ENCODE results near the gene DGCR8. TPM values are rescaled to one million over a fixed set of nuclear protein-coding genes. Genes with fewer than 3 reads are reported as not detected.

The DGCR8 gene
- total RNA-seq, 1 donor from 2014 or later: 29.1 TPM

DNA sequence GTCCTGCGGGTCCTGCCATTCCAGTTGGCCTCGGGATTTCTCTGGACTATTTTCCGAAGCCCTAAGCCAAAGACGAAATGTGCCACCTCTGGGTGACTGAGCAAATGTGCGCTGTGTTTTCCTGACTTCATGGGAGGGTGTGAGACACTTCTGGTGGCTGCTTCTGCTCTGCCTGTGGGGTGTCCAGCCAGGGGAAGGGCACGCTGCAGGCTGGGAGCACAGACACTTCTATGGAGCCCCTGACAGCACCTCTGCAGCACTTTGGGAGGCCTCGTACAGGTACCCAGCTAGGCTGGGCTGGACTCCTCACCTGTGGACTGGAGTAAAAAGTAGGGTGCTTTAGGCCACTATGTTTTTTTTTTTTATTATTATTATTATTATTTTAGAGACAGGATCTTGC is 41.5 kb upstream of the DGCR8 start:
- Histone ChIP-seq H3K9ac (no peak overlapping the region), H3K4me2 (no peak overlapping the region), H3K79me2 (ENCODE audit: low read depth) (no peaks in the 10 kb centered on the region), H3K4me3 (no peak overlapping the region), H3K36me3 (no peaks in the 10 kb centered on the region), H3F3A (ENCODE audit: low read depth) (no peaks in the 10 kb centered on the region), H4K20me1 (ENCODE audit: low read depth) (no peaks in the 10 kb centered on the region), H3K4me1 (no peaks in the 10 kb centered on the region), H3K27me3 (no peaks in the 10 kb centered on the region), H3K27ac (no peak overlapping the region), H2AFZ (replicated peaks) (no peak overlapping the region), H3K9me3 (ENCODE audit: low read depth) (no peaks in the 10 kb centered on the region)
- H3K4me1 Mint-ChIP-seq: peaks cover 11% of the 10 kb centered on the region
- no peaks in the 10 kb centered on the region for H3K36me3 Mint-ChIP-seq
- H3K4me3 Mint-ChIP-seq: no peak overlapping the region
- TF ChIP-seq EZH2 (IDR thresholded peaks at IDR 0.05) (no peak), EZH2phosphoT487 (IDR thresholded peaks at IDR 0.05) (no peak)
- TF ChIP-seq, protein P1, sequence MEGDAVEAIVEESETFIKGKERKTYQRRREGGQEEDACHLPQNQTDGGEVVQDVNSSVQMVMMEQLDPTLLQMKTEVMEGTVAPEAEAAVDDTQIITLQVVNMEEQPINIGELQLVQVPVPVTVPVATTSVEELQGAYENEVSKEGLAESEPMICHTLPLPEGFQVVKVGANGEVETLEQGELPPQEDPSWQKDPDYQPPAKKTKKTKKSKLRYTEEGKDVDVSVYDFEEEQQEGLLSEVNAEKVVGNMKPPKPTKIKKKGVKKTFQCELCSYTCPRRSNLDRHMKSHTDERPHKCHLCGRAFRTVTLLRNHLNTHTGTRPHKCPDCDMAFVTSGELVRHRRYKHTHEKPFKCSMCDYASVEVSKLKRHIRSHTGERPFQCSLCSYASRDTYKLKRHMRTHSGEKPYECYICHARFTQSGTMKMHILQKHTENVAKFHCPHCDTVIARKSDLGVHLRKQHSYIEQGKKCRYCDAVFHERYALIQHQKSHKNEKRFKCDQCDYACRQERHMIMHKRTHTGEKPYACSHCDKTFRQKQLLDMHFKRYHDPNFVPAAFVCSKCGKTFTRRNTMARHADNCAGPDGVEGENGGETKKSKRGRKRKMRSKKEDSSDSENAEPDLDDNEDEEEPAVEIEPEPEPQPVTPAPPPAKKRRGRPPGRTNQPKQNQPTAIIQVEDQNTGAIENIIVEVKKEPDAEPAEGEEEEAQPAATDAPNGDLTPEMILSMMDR (IDR thresholded peaks at IDR 0.05): no peak
- H3K9me3 Mint-ChIP-seq: no peaks in the 10 kb centered on the region
- peaks cover 6% of the 10 kb centered on the region for H3K27me3 Mint-ChIP-seq (ENCODE audit: insufficient read depth, low read depth)
- H3K27ac Mint-ChIP-seq: no peak overlapping the region
- no peak for DNase-seq (ENCODE audit: low spot score)

DNA sequence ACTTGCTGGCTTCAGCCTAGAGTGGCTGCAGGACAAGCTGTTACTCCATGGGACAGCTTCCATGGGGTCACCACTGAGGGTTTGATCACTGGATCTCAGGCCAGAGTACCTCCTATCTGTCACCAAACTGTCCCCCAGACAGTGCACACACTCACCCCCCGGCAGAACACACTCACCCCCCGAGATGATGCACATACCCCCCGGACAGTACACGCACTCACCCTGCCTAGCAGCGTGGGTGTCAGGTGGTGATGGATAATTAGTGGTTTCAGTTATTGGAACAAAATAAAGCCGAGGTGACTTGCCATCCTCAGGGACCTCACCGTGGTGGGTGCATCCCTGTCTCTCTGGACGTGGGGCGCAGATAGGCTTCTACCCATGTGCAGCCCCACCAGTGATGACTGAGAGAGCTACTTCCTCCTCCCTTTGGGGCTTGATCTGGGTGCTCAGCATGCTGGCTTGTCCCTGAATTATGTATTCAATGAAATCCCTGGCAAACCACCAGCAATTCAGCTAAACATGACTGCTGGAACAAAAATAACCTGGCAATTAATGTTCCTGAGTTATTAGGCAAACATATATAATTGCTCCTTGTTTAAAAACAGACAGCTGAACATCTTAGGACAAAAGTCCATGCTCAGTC is 40.2 kb upstream of the DGCR8 start:
- H3K36me3 ChIP-seq: no peaks in the 10 kb centered on the region
- no peak overlapping the region for H3K9ac ChIP-seq
- H2AFZ ChIP-seq (replicated peaks): no peak overlapping the region
- H3K27me3 ChIP-seq: no peaks in the 10 kb centered on the region
- peaks cover 2% of the 10 kb centered on the region for H3K36me3 Mint-ChIP-seq
- no peaks in the 10 kb centered on the region for H4K20me1 ChIP-seq (ENCODE audit: low read depth)
- no peak for DNase-seq (ENCODE audit: low spot score)
- peaks cover 5% of the 10 kb centered on the region for H3K27me3 Mint-ChIP-seq (ENCODE audit: insufficient read depth, low read depth)
- no peak overlapping the region for H3K4me3 ChIP-seq
- H3K9me3 Mint-ChIP-seq: no peaks in the 10 kb centered on the region
- H3K4me1 Mint-ChIP-seq: peaks cover 11% of the 10 kb centered on the region
- H3K4me3 Mint-ChIP-seq: no peak overlapping the region
- no peaks in the 10 kb centered on the region for H3F3A ChIP-seq (ENCODE audit: low read depth)
- H3K4me2 ChIP-seq: no peak overlapping the region
- H3K27ac ChIP-seq: no peak overlapping the region
- TF ChIP-seq, protein P1 (IDR thresholded peaks at IDR 0.05): no peak
- TF ChIP-seq EZH2phosphoT487 (IDR thresholded peaks at IDR 0.05): no peak
- TF ChIP-seq EZH2 (IDR thresholded peaks at IDR 0.05): no peak
- H3K79me2 ChIP-seq (ENCODE audit: low read depth): no peaks in the 10 kb centered on the region
- H3K27ac Mint-ChIP-seq: no peak overlapping the region
- H3K4me1 ChIP-seq: no peaks in the 10 kb centered on the region
- H3K9me3 ChIP-seq (ENCODE audit: low read depth): no peaks in the 10 kb centered on the region

DNA sequence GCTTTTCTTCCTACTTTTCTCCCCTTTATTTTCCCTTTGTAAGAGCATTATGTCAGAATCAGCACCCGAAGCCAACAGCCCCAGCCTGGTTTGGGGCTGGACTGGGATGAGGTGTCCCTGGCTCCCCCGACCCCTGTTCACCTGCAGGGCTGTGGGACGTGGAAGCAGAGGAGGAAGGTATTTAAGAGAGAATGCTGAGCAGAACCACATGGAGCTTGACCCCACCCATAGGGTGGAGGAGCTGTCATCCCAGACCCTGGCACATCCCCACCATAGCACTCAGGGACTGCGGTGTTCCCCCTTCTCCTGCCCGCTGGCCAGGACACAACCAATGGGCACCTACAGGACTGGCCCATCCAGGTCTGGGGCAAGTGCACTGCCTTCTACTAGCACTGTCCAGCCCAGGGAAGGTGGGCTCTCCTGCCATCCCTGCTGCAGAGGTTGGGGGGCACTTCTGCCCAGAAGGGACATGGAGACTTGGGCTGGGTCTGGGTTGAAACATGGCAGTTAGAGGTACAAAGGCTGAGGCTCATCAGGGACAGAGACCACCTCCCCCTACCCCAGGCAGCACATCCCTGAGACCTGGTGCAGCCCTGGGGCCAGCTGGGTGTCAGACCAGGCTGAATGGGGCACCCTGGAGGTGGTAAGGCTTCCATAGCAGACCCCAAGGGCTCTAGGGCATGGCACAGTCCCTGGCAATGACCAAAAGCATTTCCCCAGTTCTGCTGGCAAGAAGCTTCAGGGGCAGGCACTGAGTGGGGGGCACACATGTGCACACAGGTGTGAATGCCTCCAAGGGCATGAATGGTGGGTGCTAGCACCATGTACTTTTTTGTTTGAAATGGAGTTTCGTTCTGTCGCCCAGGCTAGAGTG is 39.5 kb upstream of the DGCR8 start:
- Mint-ChIP-seq H3K9me3 (no peaks in the 10 kb centered on the region), H3K4me1 (peaks cover 11% of the 10 kb centered on the region), H3K36me3 (peaks cover 2% of the 10 kb centered on the region), H3K27ac (no peak overlapping the region), H3K27me3 (ENCODE audit: insufficient read depth, low read depth) (peaks cover 2% of the 10 kb centered on the region), H3K4me3 (no peak overlapping the region)
- H3K9me3 ChIP-seq (ENCODE audit: low read depth): no peaks in the 10 kb centered on the region
- TF ChIP-seq EZH2 (IDR thresholded peaks at IDR 0.05) (no peak), EZH2phosphoT487 (IDR thresholded peaks at IDR 0.05) (no peak)
- H3K79me2 ChIP-seq (ENCODE audit: low read depth): no peaks in the 10 kb centered on the region
- H3K4me3 ChIP-seq: no peak overlapping the region
- H2AFZ ChIP-seq (replicated peaks): no peak overlapping the region
- no peaks in the 10 kb centered on the region for H3K27me3 ChIP-seq
- no peaks in the 10 kb centered on the region for H4K20me1 ChIP-seq (ENCODE audit: low read depth)
- H3K9ac ChIP-seq: no peak overlapping the region
- no peaks in the 10 kb centered on the region for H3K36me3 ChIP-seq
- no peak for DNase-seq (ENCODE audit: low spot score)
- H3F3A ChIP-seq (ENCODE audit: low read depth): no peaks in the 10 kb centered on the region
- H3K27ac ChIP-seq: no peak overlapping the region
- no peaks in the 10 kb centered on the region for H3K4me1 ChIP-seq
- no peak overlapping the region for H3K4me2 ChIP-seq

Data from neural progenitor cell (in vitro differentiated cells).